NCI-H774 (cell line): ENCODE results near the gene ARPP19.
"Not testable (repeated sequence)": the region's sequence is repeated elsewhere in the genome, so short reads cannot be mapped to it uniquely, and the experiment has no call there.

Experiments
- DNase-seq: peaks from one replicate; lab custom pipeline; 2025; lab: John Stamatoyannopoulos, UW

The ARPP19 gene

GRCh38 chr15:52568601-52569585, at the start of gene ARPP19:
ARPP19 (minus strand) TSS chr15:52569030; CDS start chr15:52568892, 138 bp downstream.
- peak; percentile 95 for DNase-seq

GRCh38 chr15:52617026-52617425, 48.2 kb upstream of the ARPP19 start:
- no peak for DNase-seq

- DNase-seq = no peak
Measured at GRCh38 chr15:52615302-52615701, 46.5 kb upstream of the ARPP19 start.

GRCh38 chr15:52609593-52609992, 40.8 kb upstream of the ARPP19 start:
- DNase-seq = no peak

- DNase-seq = no peak
Measured at GRCh38 chr15:52584414-52584813, 15.6 kb upstream of the ARPP19 start.

GRCh38 chr15:52579852-52580251, 11.0 kb upstream of the ARPP19 start:
- no peak for DNase-seq

GRCh38 chr15:52576692-52577091, 7.9 kb upstream of the ARPP19 start:
- no peak for DNase-seq

- DNase-seq = not testable (repeated sequence)
Measured at GRCh38 chr15:52575573-52575972, 6.7 kb upstream of the ARPP19 start.

GRCh38 chr15:52575072-52575471, 6.2 kb upstream of the ARPP19 start:
- no peak for DNase-seq

GRCh38 chr15:52574623-52575022, 5.8 kb upstream of the ARPP19 start:
- not testable (repeated sequence) for DNase-seq

GRCh38 chr15:52567871-52568600, 794 bp downstream of the ARPP19 start:
- DNase-seq = peak; percentile 17

GRCh38 chr15:52566889-52567288, 1.9 kb downstream of the ARPP19 start:
- DNase-seq = no peak

- not testable (repeated sequence) for DNase-seq
Measured at GRCh38 chr15:52565417-52566358, 3.1 kb downstream of the ARPP19 start.

GRCh38 chr15:52563501-52564060, 5.2 kb downstream of the ARPP19 start:
- peak; percentile 6 for DNase-seq

- DNase-seq = no peak
Measured at GRCh38 chr15:52559575-52559974, 9.3 kb downstream of the ARPP19 start.

- no peak for DNase-seq
Measured at GRCh38 chr15:52559022-52559421, 9.8 kb downstream of the ARPP19 start.

GRCh38 chr15:52558196-52558595, 10.6 kb downstream of the ARPP19 start:
- no peak for DNase-seq

- DNase-seq = no peak
Measured at GRCh38 chr15:52557274-52557641, 11.6 kb downstream of the ARPP19 start.

- no peak for DNase-seq
Measured at GRCh38 chr15:52556524-52557273, 12.1 kb downstream of the ARPP19 start.

- DNase-seq = no peak
Measured at GRCh38 chr15:52552303-52552702, 16.5 kb downstream of the ARPP19 start.

GRCh38 chr15:52551762-52552161, 17.1 kb downstream of the ARPP19 start:
- DNase-seq = no peak
